HuH-7.5 (cell line): ENCODE measurements around the gene ATP5F1C.

Experiments used
- DNase-seq: peaks from one replicate; pipeline ENCODE4 v3.0.0; 2011; ENCODE audit warnings: low spot score

ATP5F1C gene

GRCh38 chr10:7853226-7853842, 65.4 kb downstream of the ATP5F1C start:
- DNase-seq, result no peak

- no peak for DNase-seq
These were observed 65.9 kb downstream of the ATP5F1C start for GRCh38 chr10:7853890-7854289.

- no peak for DNase-seq
These were observed 67.2 kb downstream of the ATP5F1C start for GRCh38 chr10:7855205-7855604.

- DNase-seq, result no peak
These were observed 68.7 kb downstream of the ATP5F1C start for GRCh38 chr10:7856678-7857077.

- DNase-seq, result no peak
These were observed 69.3 kb downstream of the ATP5F1C start for GRCh38 chr10:7857262-7857661.
